Measurements from ENCODE around the gene NUAK2.
"Not testable (repeated sequence)": the region's sequence is repeated elsewhere in the genome, so short reads cannot be mapped to it uniquely, and the experiment has no call there.

NUAK2 gene

DNA sequence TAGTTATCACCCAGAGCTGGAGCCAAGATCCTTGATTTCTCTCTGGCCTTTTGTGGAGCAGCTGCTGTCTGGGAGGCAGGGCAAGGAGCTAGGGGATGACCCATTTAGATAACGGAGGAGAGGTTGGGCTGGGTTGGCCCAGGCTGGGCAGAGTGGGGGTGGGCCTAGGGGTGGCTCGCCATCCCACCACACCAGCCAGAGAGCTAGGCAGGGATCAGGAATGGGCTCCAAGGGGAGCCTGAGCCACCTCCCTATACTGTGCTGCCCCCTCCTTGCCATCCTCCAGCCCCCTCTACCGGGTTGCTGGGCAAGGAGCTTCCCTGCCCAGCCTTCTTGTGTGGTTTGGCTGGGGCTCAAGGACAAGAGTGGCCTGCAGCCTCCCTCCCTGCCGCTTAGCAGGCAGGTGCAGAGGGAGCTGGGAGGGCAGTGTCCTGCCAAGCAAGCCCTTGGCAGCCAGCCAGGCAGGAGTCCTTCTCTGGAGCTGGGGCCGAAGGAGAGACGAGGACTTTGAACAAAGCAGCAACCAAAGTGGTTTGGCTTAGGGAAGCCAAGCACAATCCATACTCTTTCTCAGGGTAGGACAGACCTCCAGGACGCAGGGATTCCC is 4.1 kb downstream of the NUAK2 start:
- peak; percentile 27 for DNase-seq

DNA sequence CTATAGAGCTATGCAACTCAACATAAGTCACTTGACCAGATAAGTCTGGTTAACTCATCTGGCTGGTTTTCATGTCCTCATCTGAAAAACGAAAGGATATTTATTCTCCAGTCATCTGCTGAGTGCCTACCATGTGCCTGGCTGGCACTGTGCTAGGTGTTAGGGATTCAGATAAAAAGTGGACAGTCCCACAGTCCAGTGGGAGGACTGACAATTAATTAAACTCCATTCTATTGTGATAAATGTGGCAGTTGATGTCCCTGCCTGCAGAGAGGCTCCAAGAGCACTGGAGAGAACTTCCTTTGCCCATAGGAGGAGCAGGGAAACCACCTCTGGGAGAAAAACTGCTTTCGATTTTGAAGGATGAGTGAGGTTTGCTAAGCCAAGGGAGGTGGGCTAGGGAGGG is 5.4 kb downstream of the NUAK2 start:
- DNase-seq: no peak

DNA sequence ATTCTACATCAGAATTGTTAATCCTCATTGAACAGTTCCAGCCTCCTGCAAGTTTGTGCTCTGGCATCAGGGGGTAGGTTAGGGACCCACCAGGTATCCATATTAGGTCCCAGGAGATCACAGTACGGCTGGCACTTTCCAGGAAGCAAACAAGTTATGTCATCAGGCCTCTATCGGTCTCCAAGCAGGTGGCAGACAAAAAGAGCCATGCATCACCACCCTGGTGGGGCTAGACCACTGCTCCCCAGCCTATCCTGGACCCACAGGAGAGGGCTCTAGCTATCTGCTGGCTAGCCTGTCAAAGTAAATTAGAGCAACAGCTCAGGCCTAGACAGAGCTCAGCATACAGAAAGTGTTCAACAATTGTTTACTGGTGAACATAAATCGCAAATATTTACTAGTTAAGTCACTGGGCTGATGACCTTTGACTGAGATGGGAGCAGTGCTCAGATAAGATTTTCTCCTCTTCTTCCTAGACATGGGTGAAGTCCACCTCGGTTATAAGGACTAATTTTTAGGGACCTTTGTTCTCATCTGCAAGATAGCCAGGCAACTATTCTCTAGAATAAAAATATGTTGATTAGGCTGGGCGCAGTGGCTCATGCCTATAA is 6.4 kb downstream of the NUAK2 start:
- no peak for DNase-seq

DNA sequence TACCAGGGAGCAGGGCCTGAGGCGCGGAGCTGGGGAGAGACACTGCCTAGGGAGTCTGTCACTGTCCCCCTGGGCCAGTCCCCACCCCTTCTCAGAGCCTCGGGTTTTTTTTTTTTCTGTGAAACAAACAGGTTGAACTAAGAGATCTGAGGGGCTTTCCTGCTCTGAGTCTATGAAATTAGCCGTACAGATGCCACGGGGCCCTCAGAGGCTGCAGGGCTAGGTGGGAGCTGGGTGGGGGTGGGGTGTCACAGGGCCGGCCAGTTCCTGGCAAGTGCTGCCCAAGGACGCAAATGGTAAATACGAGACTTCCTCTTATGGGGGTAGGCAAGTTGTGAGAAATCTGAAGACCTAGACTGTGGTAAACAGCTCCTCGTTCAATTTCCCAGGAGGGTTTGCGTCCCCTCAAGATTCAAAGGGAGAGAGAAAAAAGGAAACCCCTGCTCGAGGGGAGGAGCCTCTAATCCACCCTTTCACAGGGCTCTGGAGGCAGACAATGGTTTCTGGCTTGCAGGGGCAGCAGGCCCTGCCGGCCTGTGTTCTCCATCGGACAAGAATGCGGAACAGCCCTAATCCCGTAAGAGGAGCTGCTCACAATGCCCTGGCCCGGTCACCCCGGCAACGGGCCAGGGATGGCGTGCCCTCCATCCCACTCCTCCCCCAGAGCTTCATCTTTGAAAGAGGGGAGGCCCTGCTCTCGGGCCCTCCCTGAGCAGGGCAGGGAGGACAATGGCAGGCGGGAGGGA is 7.8 kb downstream of the NUAK2 start:
- peak; percentile 71 for DNase-seq

DNA sequence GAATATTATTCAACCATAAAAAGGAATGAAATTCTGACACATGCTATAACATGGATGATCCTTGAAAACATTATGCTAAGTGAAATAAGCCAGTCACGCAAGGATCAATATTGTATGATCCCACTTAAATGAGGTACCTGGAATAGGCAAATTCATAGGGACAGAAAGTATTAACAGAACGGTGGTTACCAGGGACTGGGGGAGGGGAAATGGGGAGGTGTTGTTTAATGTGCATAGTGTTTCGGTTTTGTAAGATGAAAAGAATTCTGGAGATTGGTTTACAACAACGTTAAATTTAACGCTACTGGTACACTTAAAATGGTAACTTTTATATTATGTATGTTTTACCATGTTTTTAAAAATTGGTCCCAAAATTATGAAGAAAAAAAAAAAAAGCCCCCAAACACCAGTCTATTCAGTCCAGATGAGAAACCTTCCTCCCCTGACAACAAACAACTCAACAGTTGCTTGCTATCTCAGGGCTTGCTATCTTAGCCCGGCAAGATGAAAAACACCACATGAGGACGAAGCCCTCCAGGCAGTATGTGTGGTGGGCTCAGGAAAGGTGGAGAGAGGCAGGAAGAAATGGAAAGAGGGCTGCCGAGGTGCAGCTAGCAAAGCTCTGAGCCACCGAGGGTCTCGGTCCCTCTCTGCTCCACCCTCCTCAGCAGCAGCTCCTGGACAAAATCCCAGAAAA is 8.5 kb downstream of the NUAK2 start:
- DNase-seq: no peak

DNA sequence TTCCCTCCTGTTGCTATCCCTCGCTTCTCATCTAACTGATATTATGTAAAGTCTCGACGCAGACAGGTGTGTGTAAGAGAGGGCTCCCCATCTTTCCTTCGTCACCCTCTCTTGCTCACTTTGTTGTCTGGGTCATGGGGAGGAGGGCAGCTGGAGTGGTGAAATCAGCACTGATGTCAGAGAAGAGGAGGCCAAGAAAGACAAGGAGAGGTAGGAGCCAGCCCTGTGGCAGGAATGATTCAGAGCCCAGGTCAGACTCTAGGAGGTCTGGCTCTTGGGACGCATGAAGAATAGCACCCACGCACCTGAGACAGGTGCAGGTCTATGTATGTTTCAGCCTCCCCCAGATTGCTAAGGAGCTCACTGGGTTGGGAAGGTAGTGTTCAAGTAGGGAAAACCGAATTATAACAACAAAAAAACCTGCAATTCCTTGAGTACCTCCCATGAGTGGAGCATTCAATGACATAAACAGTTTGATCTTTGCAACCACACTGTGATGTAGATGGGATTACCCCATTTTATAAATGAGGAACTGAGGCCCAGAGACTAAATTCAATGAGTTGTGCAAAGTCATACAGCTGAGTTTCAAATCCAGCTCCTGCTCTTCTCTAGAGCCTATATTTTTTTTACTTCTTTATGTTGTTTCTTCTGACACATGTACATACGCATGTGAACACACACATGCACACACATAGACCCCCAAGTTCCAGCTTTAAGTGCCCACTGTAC is 10.4 kb downstream of the NUAK2 start:
- no peak for DNase-seq

DNA sequence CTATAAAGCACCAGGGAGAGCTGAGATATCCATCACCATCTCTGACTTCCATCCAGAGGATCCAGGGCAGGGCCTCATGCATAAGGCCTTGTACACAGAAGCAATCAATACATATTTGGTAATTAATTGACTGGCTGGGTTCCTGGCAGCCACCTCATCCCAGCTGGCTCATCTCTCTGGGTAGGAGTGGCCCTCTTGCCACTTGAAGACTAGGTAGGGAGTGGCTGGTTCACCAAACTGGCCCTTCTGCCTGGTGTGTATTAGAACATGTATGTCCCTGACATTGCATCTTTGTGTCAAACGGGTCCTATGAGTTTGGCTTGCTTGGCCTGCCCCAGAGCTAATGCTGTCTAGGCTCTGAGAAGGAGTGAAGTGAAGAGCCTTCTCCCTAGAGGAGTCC is 11.8 kb downstream of the NUAK2 start:
- DNase-seq: no peak

DNA sequence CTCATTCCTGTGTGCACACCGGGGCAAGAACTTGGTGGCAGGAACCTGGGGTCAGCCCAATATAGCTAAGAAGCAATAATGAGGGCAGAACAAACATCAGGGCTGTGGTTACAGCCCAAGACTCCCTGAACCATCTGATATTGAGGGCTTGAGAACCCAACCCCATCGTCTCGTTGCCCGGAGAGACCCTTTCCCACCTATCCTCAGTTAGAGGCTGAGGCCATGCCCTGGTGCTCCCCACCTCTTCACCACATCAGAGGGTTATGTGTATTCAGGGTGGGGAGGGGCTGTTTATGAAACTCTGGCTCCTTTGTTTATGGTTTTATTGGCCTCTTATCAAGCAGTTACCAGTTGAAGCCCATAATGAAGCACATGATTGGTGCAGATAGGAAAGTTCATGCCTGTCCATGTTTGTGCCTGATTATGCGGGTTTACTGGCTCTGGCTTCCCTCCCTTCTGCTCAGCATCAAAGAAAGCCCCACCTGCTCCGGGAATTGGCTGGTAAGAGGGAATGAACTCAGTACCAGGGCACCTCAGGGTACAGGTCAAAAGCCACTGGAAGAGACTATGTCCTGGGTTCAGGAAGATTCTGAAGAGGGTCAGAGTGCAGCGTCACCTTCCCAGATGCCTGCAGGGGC is 14.5 kb downstream of the NUAK2 start:
- no peak for DNase-seq

DNA sequence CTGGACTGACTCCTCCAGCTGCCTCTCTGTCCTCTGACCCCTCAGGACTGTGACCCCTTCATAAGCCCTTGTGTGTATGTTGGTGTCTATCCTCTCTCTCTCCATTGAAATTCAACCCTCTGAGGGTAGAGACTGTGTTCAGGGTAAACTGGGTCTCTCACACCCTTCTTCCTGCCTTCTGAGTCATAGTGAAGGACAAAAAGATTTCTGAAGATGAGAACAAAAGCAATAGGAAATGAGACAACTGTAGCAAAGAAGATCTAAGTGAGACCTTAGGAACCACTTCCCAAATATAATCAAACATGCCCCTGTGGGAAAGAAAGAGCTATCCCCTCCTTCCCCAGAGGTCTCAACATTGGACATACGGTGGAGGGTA is 16.9 kb downstream of the NUAK2 start:
- DNase-seq: peak; percentile 17

DNA sequence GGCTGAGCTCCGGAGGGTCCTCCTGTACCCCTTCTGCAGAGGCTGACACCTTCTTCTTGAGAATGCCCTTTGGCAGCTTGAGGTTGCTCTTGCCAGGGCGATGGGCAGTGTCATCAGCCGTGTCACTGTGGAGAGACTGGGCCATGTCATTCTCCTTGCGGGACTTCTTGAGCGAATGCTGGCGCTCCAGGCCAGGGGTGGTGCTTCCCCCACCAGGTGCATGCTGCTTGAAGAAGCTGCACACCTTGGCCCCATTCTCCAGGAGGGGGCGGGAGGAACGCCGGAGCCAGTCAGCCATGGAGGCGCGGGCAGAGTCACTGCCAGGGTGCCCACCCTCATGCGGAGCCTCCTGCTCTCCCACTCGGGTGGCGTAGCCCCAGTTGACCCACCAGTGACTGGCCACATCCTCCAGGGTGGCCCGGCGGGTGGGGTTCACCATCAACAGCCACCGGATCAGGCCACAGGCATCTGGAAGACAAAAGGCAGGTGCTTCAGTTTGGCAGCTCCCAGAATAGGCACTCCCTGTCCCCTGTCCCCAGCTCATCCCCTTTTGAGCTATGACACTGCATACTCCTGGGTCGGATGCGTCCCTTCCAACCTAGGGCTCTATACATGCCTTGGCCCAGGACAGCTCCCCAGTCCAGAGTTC is 17.4 kb downstream of the NUAK2 start:
- DNase-seq: no peak

DNA sequence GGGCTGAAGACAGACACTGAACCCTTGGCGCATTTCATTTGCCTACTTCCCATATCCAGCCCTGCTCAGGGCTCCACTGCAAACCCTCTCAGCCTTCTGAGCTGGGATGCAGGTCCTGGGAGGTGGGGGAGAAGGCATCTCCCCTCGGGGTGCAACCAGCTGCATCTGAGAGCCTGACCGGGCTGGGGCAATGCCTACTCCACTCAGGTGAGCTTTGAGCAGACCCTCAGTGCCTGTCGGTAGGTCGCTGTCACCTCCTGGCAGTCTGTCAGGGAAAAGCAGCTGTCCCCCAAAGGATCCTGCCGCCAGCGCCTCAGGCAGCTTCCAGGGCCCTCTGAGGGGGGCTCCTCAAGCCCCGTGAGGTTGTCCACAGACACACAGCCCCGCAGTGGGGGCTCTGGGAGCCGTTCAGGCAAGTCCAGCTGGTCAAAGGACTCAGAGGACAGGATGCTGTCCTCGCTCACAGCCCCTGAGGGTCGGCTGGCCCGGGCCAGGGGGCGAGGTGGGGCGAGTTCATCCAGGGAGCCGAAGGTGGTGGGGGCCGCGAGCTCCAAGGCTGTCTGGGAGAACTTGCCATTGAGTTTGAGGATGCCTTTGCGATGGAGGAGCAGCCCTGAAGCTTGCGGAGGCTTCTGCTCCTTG is 18.2 kb downstream of the NUAK2 start:
- no peak for DNase-seq

DNA sequence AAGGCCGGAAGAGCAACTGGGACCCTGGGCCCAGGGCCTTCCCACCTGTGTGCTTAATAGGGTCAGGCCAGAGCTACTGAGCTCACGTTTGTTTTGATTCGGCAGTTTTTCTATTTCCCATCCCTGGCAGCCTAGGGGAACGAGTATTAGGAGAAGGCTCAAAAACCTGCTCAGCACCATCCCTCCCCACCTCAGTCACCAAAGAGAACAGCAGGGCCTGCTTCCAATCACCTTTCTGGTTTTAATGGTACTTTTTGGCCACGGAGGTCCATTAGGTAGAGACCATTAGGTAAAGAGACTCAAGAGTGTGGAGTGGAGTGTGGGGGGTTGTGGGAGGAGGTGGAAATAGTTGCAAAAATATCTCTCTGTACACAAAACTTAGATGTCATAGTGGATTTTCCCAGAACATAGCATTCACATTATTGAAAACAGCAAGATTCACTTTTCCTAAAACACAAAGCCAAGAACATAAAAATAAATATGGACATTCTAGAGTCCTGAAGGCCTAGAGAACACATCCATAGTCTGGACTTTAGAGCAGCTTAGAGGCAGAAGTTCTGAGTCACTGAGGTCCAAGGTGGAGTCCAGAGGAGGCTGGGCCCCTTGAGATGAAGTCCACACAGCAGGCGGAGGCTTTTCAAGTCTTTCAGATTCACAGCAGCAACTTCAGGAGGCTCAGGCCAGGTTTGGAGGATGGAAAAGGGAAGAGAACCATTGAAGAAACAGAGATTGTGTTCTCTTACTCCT is 19.5 kb downstream of the NUAK2 start:
- DNase-seq: peak; percentile 66

DNA sequence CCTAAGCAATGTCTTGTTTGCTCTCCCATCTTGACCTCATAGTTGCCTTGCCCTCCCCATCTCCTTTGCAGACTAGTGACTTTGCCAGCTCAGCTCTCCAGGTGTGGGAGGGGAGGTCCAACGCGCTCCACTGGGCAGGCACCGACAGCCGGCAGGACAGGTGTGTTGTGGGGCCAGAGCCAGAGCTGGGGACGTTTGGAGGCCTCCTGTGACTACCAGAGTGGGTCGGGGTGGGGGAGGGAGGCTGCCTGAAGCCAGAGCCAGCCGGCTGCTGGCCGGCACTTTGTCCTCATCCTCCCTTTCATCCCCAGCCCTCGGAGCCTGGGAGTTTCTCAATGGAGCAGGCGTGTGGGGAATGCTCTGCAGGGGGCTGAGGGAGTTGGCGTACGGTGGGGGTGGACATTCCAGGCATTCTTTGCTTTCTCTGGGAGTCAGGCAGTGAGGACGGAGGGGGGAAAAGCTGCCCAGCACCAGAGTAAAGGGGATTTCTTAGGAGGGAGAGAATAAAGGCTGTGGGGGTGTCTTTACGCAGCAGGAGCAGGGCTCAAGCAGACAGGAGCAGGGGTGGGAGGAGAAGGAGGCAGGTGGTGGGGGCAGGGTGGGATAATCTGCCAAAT is 20.2 kb downstream of the NUAK2 start:
- peak; percentile 99 for DNase-seq

DNA sequence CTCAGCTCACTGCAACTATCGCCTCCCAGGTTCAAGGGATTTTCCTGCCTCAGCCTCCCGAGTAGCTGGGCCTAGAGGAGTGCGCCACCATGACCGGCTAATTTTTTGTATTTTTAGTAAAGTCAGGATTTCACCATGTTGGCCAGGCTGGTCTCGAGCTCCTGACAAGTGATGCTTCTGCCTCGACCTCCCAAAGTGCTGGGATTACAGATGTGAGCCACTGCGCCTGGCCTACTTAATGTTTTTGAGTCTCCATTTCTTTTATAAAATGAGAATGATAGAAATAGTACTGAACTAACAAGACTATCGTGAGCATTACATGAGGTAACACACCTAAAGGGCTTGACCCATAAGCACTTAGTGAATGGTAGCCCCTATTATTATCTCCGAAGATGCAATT is 21.4 kb downstream of the NUAK2 start:
- no peak for DNase-seq

DNA sequence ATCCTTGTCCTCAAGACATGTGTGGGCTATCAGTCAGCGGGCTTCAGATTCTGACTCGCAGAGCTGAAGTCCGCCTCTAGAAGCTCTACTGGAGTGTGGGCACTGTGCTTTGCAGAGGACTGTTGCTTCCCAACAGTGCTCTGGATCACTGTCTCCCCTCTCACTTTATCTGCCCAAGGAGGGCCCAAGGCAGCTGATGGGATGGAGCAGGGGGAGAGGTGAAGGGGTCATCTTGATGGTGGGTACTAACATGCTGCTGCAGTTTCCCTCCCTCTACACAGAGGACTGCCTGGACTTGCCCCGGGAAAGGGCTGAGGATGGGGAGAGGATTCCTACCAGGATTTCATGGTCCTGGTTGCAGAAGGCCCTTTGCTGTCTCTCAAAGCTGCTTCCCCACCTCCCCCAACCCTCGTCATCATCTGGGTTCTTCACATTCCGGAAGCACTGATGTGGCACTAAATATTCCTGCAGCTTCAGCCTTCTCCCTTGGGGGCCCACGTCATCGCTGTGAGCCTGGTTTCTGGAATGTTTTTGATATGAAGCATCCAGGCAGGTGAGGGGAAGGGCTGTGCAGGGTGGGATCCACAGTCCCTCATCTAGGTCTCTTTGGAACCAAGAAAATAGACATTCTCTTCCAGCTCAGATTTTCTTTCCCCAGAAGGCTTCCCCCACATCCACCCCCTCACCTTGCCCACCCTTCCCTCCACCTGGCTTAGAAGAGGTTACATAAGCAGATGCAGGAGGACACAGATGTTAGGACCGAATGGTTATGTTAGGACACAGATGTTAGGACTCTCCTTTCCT is 23.2 kb downstream of the NUAK2 start:
- DNase-seq: peak; percentile 99

DNA sequence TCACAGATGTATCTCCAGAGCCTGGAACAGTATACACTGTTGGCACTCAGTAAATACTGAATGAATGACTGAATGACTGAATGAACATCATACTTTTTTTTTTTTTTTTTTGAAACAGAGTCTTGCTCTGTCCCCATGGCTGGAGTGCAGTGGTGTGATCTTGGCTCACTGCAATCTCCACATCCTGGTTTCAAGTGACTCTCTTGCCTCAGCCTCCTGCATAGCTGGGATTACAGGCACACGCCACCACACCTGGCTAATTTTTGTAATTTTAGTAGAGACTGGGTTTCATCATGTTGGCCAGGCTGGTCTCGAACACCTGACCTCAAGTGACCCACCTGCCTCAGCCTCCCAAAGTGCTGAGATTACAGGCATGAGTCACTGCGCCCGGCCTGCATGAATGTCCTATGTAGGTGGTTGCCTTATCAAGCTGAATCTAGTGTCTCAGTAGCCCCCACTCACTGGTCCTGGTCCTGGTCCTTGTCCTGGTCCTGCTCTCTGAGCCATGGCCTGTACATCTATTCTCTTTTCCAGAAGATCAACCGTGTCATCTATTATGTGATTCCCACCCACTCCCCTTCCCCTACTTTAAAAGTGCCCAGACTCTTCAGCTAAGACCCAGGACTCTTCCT is 23.9 kb downstream of the NUAK2 start:
- DNase-seq: not testable (repeated sequence)

DNA sequence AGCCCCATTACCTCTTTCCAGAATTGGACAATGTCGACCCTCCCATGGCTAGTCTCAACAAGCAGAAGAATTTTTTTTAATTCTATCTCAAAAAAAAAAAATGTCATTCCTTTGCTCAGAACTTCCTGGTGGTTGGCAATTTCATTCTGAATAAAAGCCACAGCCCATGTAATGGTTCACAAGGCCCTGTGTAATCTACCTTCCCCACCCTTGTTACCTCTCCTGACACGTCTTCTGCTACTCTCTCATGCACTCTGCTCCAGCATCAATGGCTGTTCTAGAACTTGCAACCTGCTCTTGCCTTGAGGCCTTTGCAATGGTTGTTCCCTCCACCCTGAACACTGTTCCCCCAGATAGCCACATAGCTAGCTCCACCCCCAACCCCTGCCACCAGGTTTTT is 25.4 kb downstream of the NUAK2 start:
- DNase-seq: no peak

DNA sequence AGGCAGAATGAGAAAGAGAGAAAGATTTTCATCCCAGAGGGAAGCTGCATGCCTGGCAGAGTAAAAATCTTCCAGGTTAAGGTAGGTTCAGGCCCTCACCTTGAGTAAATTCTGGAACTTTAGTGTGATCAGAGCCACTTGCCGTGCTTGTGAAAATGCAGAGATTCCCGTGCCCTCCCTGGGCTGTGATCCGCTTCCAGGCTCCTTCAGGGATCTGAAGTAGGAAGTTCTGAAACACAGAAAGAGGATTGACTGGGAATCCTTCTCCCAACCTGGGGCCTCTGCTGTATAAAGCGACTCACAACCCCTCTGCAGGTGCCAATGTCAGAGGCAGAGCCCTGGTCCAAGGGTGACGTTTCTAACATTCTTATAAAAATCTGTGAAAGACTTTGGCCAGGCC is 26.6 kb downstream of the NUAK2 start:
- DNase-seq: peak; percentile 35
